HG03095 (cell line): Measurements from ENCODE around the gene AHCYL2.

Source experiments
- ATAC-seq: cut with Tn5 transposase; IDR thresholded peaks from one replicate; pipeline ENCODE4 v1.9.1; 2021; ENCODE audit warnings: moderate library complexity; ENCODE audit not compliant: unreplicated experiment

AHCYL2 gene

DNA sequence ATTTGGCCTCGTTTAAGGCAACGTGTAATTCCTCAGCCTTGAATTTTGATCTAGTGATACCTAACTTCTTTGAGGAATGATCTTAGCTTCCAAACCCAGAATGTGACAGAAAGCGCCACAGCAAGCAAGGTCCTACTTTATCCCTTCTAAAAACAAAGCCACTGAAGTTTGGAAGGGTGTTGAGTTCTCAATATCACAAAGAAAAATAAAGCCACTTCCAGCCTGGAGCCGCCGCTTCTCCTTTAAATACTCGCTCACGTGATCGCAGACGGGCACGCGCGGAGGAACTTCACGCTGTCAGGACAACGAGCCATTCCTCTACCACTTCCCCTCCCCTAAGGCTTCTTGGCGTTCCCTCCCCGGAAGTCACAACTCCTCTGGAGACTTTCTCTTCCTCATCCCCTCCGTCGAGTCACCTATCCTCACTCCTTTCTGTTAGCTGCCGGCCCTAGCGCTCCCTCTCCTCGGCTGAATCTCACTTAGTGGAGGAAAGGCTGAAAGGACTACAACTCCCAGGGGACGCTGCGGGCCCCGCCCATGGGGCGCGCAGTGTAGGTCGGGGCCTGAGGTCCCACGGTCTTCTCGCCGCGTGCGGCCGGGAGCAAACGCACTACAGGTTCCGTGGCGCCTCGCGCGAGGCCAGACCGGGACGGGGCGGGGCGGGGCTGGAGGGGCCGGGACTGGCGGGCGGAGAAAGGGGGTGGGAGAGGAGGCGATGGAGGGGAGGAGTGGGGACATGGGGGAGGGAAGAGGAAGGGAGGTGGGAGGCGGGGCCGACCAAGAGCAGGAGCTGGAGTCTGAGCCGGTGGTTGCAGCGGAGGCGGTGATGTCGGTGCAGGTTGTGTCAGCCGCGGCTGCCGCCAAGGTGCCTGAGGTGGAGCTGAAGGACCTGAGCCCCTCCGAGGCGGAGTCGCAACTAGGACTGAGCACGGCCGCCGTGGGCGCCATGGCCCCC is at the start of gene AHCYL2:
AHCYL2 (plus strand) TSS at position 780 of the 955 bp plus-strand sequence.
- ATAC-seq = peak; percentile 88

GRCh38 chr7:129176916-129177710 is 47.7 kb upstream of the AHCYL2 start:
- no peak for ATAC-seq

GRCh38 chr7:129184981-129185670 is 39.7 kb upstream of the AHCYL2 start:
- no peak for ATAC-seq

DNA sequence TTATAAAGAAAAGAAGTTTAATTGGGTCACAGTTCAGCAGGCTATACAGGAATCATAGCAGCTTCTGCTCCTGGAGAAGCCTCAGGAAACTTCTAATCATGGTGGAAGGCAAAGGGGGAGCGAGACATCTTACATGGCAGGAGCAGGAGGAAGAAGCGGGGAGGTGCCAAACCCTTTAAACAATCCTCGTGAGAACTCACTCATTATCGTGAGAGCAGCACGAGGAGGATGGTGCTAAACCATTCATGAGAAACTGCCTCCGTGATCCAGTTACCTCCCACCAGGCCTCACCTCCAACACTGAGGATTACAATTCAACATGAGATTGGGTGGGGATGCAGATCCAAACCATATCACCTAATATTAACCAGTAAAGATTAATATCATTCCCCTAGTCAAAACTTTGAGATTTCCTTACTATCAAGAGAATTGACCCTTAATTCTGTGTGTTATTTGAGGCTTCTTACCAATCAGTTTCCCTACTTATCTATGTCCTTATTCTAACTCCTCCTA is 38.0 kb upstream of the AHCYL2 start:
- no peak for ATAC-seq

GRCh38 chr7:129187681-129188371 is 37.0 kb upstream of the AHCYL2 start:
- ATAC-seq = no peak

- ATAC-seq = no peak
Observed at GRCh38 chr7:129188372-129188891, 36.4 kb upstream of the AHCYL2 start, which contains the start of gene SMO. Gene SMO, plus strand, starts transcription at chr7:129188633. Its CDS starts 519 bp downstream, at chr7:129189152.

DNA sequence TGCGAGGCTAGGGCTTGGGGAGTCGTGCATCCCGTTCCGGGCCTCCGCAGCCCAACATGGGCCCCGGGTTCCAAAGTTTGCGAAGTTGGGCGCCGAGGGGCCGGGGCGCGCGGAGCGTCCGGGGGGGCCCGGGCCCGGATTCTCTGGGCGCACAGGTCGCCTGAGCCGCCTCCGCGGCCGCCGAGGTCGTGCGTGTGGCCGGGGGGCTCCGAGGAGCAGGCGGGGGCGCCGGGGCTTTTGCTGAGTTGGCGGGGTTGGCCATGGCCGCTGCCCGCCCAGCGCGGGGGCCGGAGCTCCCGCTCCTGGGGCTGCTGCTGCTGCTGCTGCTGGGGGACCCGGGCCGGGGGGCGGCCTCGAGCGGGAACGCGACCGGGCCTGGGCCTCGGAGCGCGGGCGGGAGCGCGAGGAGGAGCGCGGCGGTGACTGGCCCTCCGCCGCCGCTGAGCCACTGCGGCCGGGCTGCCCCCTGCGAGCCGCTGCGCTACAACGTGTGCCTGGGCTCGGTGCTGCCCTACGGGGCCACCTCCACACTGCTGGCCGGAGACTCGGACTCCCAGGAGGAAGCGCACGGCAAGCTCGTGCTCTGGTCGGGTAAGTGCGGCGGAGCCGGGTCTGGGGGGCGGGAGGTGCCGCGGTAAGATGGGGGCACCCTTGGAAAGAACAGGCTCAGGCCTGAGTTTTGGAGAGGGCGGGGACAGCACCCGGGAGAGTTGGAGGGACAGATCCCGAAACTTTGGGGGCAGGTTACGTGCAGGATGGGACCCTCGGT is 35.8 kb upstream of the AHCYL2 start:
- no peak for ATAC-seq

DNA sequence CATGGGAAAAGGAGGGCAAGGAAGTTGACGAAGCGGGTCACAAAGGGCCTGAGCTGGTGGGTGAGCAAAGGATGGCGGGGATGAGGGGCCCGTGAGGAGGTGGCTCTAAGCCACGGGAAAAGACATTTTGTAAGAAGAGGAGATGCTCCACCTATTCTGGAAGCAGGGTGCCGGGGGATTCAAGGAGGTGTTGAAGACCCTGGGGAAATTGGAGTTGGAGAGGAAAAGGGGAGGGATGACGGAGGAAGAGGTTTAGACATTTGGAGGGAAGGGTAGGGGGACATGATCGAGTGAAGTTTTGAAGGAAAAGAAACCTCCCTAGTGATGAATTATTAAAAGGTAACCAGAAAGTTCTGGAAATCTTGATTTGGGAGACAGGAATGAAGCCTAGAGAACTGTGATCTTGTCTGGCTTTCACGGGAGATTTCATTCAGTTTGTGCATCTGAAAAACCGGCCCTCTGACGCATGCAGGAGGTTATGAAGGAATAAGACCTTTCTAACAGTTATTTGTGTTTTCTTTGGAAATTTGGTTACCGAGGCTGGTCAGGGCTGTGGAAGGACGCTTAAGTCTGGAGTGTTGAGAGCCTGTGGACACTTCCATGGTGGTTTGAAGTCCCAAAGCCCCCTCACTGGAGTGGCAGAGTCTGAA is 35.0 kb upstream of the AHCYL2 start:
- no peak for ATAC-seq

DNA sequence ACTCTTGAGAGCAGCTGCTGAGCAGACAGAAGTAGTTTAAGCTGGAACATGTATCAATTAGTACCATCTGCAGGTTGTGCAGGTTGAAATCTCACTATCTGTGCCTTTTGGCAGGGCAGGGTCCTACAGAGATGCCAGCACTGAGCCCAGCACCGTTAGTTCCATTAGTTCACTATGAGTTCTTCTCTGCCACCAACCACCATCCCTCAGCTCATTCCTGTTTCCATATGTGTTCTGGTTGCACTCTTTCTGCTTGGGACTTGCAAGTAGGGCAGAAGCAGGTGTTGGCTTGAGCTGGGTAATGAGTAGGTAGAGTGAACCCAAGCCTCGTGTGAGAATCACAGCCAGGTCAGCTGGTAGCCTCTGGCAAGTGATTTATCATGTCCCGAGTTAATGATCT is 33.6 kb upstream of the AHCYL2 start:
- ATAC-seq = no peak

DNA sequence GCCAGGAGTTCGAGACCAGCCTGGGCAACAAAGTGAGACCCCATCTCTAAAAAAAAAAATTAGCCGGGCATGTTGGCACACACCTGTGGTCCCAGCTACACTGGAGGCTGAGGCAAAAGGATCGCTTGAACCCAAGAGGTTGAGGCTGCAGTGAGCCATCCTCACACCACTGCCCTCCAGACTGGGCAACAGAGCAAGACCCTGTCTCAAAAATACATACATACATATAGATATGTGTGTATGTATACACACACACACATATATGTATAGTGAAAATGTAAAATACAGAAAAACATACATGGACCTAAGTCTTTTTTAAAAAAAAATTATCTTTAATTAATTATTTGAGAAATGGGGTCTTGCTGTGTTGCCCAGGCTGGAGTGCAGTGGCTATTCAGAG is 30.9 kb upstream of the AHCYL2 start:
- ATAC-seq = no peak

GRCh38 chr7:129197771-129198170 is 27.1 kb upstream of the AHCYL2 start:
- ATAC-seq = no peak

- no peak for ATAC-seq
Observed at GRCh38 chr7:129199406-129199805, 25.4 kb upstream of the AHCYL2 start.

DNA sequence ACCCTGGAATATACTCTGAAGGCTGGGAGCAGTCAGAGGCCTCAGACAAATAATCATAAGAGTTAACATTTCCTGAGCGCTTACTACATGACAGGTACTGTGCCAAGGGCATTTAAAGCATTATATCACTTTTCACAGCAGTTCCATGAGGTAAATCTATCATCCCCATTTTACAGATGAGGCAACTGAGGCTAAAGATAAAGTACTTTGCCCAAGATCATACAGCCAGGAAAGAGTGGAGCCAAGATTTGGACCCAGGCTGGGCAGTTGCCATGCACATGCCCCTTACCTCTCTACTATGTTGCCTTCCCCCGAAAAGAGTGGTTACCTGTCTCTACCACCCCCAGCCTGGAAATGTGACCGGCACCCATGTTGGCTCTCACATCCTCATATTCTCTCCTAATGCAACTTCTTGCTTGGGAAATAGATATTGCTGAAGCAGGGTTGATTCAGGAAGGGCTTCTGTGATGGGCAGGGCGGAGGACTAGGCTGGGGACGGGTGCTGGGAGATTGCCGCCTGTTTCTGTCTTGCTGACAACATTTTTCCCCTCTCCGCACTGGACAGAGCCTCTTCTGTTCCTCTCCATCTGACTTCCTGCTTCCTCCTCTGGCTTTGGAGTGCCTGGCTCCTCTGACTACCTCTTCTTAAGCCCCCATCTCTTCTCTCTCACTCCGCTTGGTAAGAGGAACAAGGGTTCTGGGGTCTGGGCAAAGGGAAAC is 22.6 kb upstream of the AHCYL2 start:
- no peak for ATAC-seq

GRCh38 chr7:129203050-129203741 is 21.6 kb upstream of the AHCYL2 start:
- no peak for ATAC-seq

- no peak for ATAC-seq
Observed at GRCh38 chr7:129205126-129205818, 19.6 kb upstream of the AHCYL2 start.

DNA sequence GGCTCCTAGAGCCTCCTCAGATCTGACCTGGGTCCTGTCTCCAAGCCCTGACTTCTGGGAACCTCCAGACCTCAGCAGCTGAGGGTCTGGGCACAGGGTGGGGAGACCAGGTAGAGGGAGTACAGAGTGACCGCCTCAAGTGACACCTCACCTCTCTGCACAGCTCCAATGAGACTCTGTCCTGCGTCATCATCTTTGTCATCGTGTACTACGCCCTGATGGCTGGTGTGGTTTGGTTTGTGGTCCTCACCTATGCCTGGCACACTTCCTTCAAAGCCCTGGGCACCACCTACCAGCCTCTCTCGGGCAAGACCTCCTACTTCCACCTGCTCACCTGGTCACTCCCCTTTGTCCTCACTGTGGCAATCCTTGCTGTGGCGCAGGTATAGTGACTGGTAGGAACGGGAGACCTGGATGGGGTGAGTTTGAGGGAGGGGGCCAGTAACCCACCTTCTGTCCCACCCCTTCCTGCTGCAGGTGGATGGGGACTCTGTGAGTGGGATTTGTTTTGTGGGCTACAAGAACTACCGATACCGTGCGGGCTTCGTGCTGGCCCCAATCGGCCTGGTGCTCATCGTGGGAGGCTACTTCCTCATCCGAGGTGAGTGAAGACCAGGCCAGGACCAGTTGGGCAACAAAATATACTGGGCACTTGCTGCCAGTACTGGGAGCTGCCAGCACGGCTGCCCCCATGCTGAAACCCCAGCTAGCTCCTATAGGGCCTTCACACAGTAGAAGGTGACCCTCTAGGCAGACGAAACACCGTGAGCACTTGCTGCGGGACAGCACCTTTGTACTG is 18.6 kb upstream of the AHCYL2 start:
- no peak for ATAC-seq
